Body of pancreas (tissue), 4 donors: ENCODE measurements around the gene IL1R1.

Source experiments
- CTCF ChIP-seq, 7 experiments: fragments of 450-650 bp in 4 of 7; fragments of 200-600 bp in 3 of 7; sonication (generic) in 3 of 7; IDR thresholded peaks; one replicate each; pipeline ENCODE4 v1.5.1; 2016 to 2019; ENCODE audit warnings: antibody characterized with exemption in 7 of 7
- POLR2A ChIP-seq, 3 donors: fragments of 450-650 bp; IDR thresholded peaks; one replicate each; pipeline ENCODE4 v1.6.1; 2016; ENCODE audit warnings: antibody characterized with exemption in 3 of 3, mild to moderate bottlenecking in 2 of 3

- TF ChIP-seq CTCF (IDR thresholded peaks at IDR 0.05) (no peak), POLR2A (IDR thresholded peaks at IDR 0.05) (no peak)
Observed at GRCh38 chr2:102179788-102180686, 37.5 kb downstream of the IL1R1 start.
